22Rv1 (cell line): ENCODE results near the gene SLC6A2.

ENCODE experiments used
- ZFX ChIP-seq: fragments of 450-650 bp; IDR thresholded peaks from 2 replicates; pipeline ENCODE4 v1.6.1; 2017; ENCODE audit warnings: antibody characterized with exemption, borderline replicate concordance
- TF ChIP-seq, protein P1 (sequence below): fragments of 450-650 bp; IDR thresholded peaks from 2 replicates; pipeline ENCODE4 v1.5.1; 2017; ENCODE audit warnings: mild to moderate bottlenecking

DNA sequence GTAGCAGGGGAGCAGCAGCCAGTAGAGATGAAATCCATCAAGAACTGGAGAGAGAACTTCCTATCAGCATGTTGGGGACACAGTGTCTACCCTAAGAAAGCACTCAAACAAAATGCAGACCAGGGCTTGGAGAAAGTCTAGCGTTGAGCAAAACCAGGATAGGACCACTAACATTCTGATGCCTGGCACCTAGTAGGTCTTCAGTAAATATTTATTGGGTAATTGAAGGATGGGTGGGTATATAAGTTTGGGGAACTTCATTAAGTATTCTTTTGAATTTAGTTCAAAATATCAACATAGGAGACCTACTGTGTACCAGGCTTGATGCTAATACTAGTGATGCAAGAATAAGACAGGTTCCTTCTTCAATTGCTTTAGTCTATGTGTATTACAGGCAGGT is 30.9 kb downstream of the SLC6A2 start:
- no peak for TF ChIP-seq ZFX
- TF ChIP-seq, protein P1, sequence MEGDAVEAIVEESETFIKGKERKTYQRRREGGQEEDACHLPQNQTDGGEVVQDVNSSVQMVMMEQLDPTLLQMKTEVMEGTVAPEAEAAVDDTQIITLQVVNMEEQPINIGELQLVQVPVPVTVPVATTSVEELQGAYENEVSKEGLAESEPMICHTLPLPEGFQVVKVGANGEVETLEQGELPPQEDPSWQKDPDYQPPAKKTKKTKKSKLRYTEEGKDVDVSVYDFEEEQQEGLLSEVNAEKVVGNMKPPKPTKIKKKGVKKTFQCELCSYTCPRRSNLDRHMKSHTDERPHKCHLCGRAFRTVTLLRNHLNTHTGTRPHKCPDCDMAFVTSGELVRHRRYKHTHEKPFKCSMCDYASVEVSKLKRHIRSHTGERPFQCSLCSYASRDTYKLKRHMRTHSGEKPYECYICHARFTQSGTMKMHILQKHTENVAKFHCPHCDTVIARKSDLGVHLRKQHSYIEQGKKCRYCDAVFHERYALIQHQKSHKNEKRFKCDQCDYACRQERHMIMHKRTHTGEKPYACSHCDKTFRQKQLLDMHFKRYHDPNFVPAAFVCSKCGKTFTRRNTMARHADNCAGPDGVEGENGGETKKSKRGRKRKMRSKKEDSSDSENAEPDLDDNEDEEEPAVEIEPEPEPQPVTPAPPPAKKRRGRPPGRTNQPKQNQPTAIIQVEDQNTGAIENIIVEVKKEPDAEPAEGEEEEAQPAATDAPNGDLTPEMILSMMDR, result no peak
